ENCODE data around the gene DSCAM.
A peak's percentile ranks its signal among the peaks of the same experiment; 100 is the strongest.
"Not testable (repeated sequence)": the region's sequence is repeated elsewhere in the genome, so short reads cannot be mapped to it uniquely, and the experiment has no call there.

Gene DSCAM

GRCh38 chr21:40282912-40283886 lies 563.8 kb downstream of the DSCAM start:
- no peak for DNase-seq

- no peak for DNase-seq
Observed at GRCh38 chr21:40278345-40278744, 568.6 kb downstream of the DSCAM start.

- DNase-seq: no peak
Observed at GRCh38 chr21:40276001-40276400, 571.0 kb downstream of the DSCAM start.

- no peak for DNase-seq
Observed at GRCh38 chr21:40272037-40272436, 574.9 kb downstream of the DSCAM start.

- DNase-seq: no peak
Observed at GRCh38 chr21:40271164-40271563, 575.8 kb downstream of the DSCAM start.

GRCh38 chr21:40270047-40270446 lies 576.9 kb downstream of the DSCAM start:
- no peak for DNase-seq

- DNase-seq: no peak
Observed at GRCh38 chr21:40269239-40269638, 577.7 kb downstream of the DSCAM start.

GRCh38 chr21:40258456-40258855 lies 588.5 kb downstream of the DSCAM start:
- not testable (repeated sequence) for DNase-seq

- DNase-seq: no peak
Observed at GRCh38 chr21:40257342-40257741, 589.6 kb downstream of the DSCAM start.

GRCh38 chr21:40255518-40256444 lies 591.2 kb downstream of the DSCAM start:
- no peak for DNase-seq

GRCh38 chr21:40254540-40255465 lies 592.2 kb downstream of the DSCAM start:
- no peak for DNase-seq

- DNase-seq: no peak
Observed at GRCh38 chr21:40253112-40253511, 593.8 kb downstream of the DSCAM start.

- DNase-seq: no peak
Observed at GRCh38 chr21:40250514-40251294, 596.3 kb downstream of the DSCAM start.

- DNase-seq: no peak
Observed at GRCh38 chr21:40244981-40245380, 602.0 kb downstream of the DSCAM start.

- DNase-seq: no peak
Observed at GRCh38 chr21:40243685-40244084, 603.3 kb downstream of the DSCAM start.

GRCh38 chr21:40242586-40243265 lies 604.2 kb downstream of the DSCAM start:
- no peak for DNase-seq

- DNase-seq: no peak
Observed at GRCh38 chr21:40235528-40235927, 611.4 kb downstream of the DSCAM start.

- DNase-seq: no peak
Observed at GRCh38 chr21:40231979-40232378, 615.0 kb downstream of the DSCAM start.

GRCh38 chr21:40227096-40227495 lies 619.9 kb downstream of the DSCAM start:
- no peak for DNase-seq

GRCh38 chr21:40215941-40216340 lies 631.0 kb downstream of the DSCAM start:
- peak; percentile 53 for DNase-seq

- no peak for DNase-seq
Observed at GRCh38 chr21:40210251-40210650, 636.7 kb downstream of the DSCAM start.

Measured in NCI-H2171 treated with DMSO at 0.1 percent for 48 hours (cell line).